OCI-LY1 (cell line): Measurements from ENCODE around the gene EIF2D.

Experiments
- EZH2 ChIP-seq: fragments of 200-600 bp; sonication (generic), shearing (Covaris generic); IDR thresholded peaks from 2 replicates; pipeline ENCODE4 v1.8.0; 2017; ENCODE audit warnings: borderline replicate concordance, mixed run types, mild to moderate bottlenecking, antibody characterized with exemption, low read length, moderate library complexity, mixed read lengths
- TF ChIP-seq, protein P1 (sequence below): fragments of 200-600 bp; sonication (generic), shearing (Covaris generic); IDR thresholded peaks from 2 replicates; pipeline ENCODE4 v1.5.1; 2017; ENCODE audit warnings: mild to moderate bottlenecking, antibody characterized with exemption, low read length, moderate library complexity, mixed read lengths

DNA sequence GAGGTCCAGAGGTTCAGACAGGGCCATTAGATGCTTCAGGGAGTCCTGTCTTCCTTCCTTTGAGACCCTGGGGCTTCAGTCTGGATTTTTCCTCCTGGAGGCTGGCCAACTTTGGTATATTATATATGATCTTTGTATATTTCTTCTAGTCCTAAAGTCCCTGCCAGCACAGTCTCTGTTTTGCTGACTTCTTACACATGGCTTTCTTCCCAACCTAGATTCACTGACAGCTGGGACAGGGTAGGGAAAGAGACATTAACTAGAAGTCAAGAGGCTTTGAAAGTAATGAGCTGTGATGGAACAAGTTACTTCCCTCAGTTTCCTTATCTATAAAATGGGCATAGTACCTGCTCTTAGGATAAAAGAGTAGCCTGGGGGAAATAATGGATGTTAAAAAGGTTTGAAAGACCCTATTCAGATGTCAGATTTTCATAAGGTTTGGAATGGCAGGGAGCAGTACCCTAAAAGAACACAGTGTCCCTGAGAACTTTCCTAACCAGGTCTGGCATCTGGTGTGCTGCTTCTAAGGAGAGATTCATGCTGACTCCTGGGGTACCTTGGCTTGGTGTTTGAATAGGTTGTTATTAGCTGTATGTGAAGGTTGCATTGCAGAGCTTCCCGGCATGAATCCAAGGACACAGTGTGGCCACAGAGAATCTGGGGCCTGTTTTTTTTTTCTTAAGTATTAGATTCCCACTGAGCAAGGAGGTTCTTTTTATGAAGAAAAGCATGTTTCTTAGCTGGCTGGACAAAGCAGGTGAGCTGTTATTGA lies 57.4 kb downstream of the EIF2D start:
- TF ChIP-seq, protein P1, sequence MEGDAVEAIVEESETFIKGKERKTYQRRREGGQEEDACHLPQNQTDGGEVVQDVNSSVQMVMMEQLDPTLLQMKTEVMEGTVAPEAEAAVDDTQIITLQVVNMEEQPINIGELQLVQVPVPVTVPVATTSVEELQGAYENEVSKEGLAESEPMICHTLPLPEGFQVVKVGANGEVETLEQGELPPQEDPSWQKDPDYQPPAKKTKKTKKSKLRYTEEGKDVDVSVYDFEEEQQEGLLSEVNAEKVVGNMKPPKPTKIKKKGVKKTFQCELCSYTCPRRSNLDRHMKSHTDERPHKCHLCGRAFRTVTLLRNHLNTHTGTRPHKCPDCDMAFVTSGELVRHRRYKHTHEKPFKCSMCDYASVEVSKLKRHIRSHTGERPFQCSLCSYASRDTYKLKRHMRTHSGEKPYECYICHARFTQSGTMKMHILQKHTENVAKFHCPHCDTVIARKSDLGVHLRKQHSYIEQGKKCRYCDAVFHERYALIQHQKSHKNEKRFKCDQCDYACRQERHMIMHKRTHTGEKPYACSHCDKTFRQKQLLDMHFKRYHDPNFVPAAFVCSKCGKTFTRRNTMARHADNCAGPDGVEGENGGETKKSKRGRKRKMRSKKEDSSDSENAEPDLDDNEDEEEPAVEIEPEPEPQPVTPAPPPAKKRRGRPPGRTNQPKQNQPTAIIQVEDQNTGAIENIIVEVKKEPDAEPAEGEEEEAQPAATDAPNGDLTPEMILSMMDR: no peak
- no peak for TF ChIP-seq EZH2
